ENCODE data around the gene GTPBP2. TPM values are rescaled to one million over a fixed set of nuclear protein-coding genes. Genes with fewer than 3 reads are reported as not detected.

Gene GTPBP2
- total and polyA plus RNA-seq, 2 of the 4 experiments (the other 2 are of a cell fraction), result 38.4 to 86.6 TPM

- TF ChIP-seq MAFK (IDR thresholded peaks at IDR 0.05; ENCODE audit: low read depth, low read length), result no peak
- 0 out of 2 replicates have a peak, but pooled peaks have one; percentile 29 for TF ChIP-seq POLR2A (IDR thresholded peaks at IDR 0.05; ENCODE audit: low read depth, low read length)
- no peak for TF ChIP-seq NFE2L2 (IDR thresholded peaks at IDR 0.05; ENCODE audit: low read depth, low read length)
- TF ChIP-seq MAZ (IDR thresholded peaks at IDR 0.05; ENCODE audit: borderline replicate concordance, low read depth, low read length), result peak; percentile 46; the same call in 1 of the 2 replicates
Measured at GRCh38 chr6:43668151-43669028, 39.3 kb upstream of the GTPBP2 start (continued).

All from IMR-90 (cell line).